GM12878 (cell line): ENCODE measurements around the gene CEP128. TPM values are rescaled to one million over a fixed set of nuclear protein-coding genes. Genes with fewer than 3 reads are reported as not detected.

ENCODE experiments used
- ATAC-seq: fragments of 200-7000 bp; cut with Tn5 transposase; 3 replicates; pipeline ENCODE4 v1.9.1; 2020; ENCODE audit warnings: mild to moderate bottlenecking, moderate library complexity
- BruUV-seq: library from RNA; stranded (reverse); fragments of 400-500 nt; replicated peaks from 2 replicates; lab custom pipeline; 2021; lab: Mats Ljungman, UMichigan
- CTCF ChIA-PET: fragments of 300-600 bp; sonication (Branson Sonifier 250); formaldehyde crosslinking; extraction: SDS; loops from one replicate; lab custom pipeline; 2021; ENCODE audit warnings: inconsistent platforms; lab: Yijun Ruan, JAX
- POLR2A ChIA-PET: fragments of 350-600 bp; formaldehyde crosslinking; extraction: SDS; loops from one replicate; lab custom pipeline; 2021; ENCODE audit warnings: inconsistent platforms; lab: Charles Lee
- RAD21 ChIA-PET: fragments of 300-600 bp; sonication (Branson Sonifier 250); formaldehyde crosslinking; loops from one replicate; lab custom pipeline; 2023; ENCODE audit warnings: antibody characterized with exemption; ENCODE audit not compliant: unreplicated experiment; lab: Charles Lee
- SMC1A ChIA-PET: fragments of 300-600 bp; sonication (Branson Sonifier 250); formaldehyde crosslinking; loops from one replicate; lab custom pipeline; 2023; ENCODE audit not compliant: unreplicated experiment, uncharacterized antibody; lab: Charles Lee
- DNase-seq: peaks from one replicate; pipeline ENCODE4 v3.0.0-alpha.2; 2011; ENCODE audit warnings: low read depth, low spot score
- FAIRE-seq: peaks from 3 replicates; lab custom pipeline; 2011; peaks lifted over from hg19 to GRCh38; lab: Jason Lieb, UNC
- H2AFZ ChIP-seq: 2 replicates; pipeline ENCODE4 v1.6.0; 2011; ENCODE audit warnings: low read depth, low read length, control low read depth; ENCODE audit not compliant: control insufficient read depth
- H3K27ac ChIP-seq: 2 replicates; pipeline ENCODE4 v1.5.1; 2011; ENCODE audit warnings: control low read depth; ENCODE audit not compliant: control insufficient read depth, insufficient read depth
- H3K27me3 ChIP-seq, 2 experiments: replicated peaks in 1 of 2; 2 replicates each; pipeline versions ENCODE4 v1.6.0 to v1.6.1; 2011; ENCODE audit warnings: low read length in 1 of 2; ENCODE audit not compliant: control insufficient read depth in 2 of 2, insufficient read depth in 2 of 2
- H3K36me3 ChIP-seq, 2 experiments: 2 replicates each; pipeline ENCODE4 v1.5.1; 2011; ENCODE audit warnings: low read length in 1 of 2; ENCODE audit not compliant: control insufficient read depth in 2 of 2, insufficient read depth in 2 of 2
- H3K4me1 ChIP-seq: 2 replicates; pipeline ENCODE4 v1.6.1; 2011; ENCODE audit warnings: mild to moderate bottlenecking, low read length, moderate library complexity, mixed read lengths; ENCODE audit not compliant: control insufficient read depth, insufficient read depth
- H3K4me2 ChIP-seq: 2 replicates; pipeline ENCODE4 v1.6.0; 2011; ENCODE audit warnings: control low read depth; ENCODE audit not compliant: control insufficient read depth, insufficient read depth
- H3K4me3 ChIP-seq: fragments of 200-600 bp; sonication (generic); 2 replicates; pipeline ENCODE4 v1.5.1; 2016
- H3K79me2 ChIP-seq: 2 replicates; pipeline ENCODE4 v1.6.0; 2011; ENCODE audit warnings: low read length; ENCODE audit not compliant: control insufficient read depth, insufficient read depth
- H3K9ac ChIP-seq: 2 replicates; pipeline ENCODE4 v1.8.0; 2011; ENCODE audit warnings: low read length, control low read depth, mixed read lengths; ENCODE audit not compliant: control insufficient read depth, insufficient read depth
- H3K9me3 ChIP-seq: replicated peaks from 3 replicates; pipeline ENCODE4 v1.5.1; 2011; ENCODE audit warnings: mild to moderate bottlenecking, low read length; ENCODE audit not compliant: control insufficient read depth, insufficient read depth
- H4K20me1 ChIP-seq: 2 replicates; pipeline ENCODE4 v1.6.0; 2011; ENCODE audit not compliant: control insufficient read depth, insufficient read depth
- CBX5 ChIP-seq: sonication (generic); IDR thresholded peaks from 2 replicates; pipeline ENCODE4 v1.6.1; 2016; ENCODE audit warnings: low read depth, moderate library complexity, mild to moderate bottlenecking, inconsistent platforms
- E4F1 ChIP-seq: fragments of 450-650 bp; IDR thresholded peaks from 2 replicates; pipeline ENCODE4 v1.6.1; 2018; ENCODE audit warnings: borderline replicate concordance, mild to moderate bottlenecking; ENCODE audit not compliant: partially characterized antibody
- MYC ChIP-seq: IDR thresholded peaks from 2 replicates; pipeline ENCODE4 v1.6.1; 2011; ENCODE audit warnings: mild to moderate bottlenecking, low read length, moderate library complexity, inconsistent platforms; ENCODE audit not compliant: insufficient read depth, insufficient replicate concordance, insufficient read length, severe bottlenecking
- ZBTB40 ChIP-seq: fragments of 450-650 bp; IDR thresholded peaks from 2 replicates; pipeline ENCODE4 v1.6.1; 2016; ENCODE audit warnings: mild to moderate bottlenecking, moderate library complexity, borderline replicate concordance
- WGBS: methylation state at CpG from one replicate; pipeline ENCODE4 v1.1.6; 2016; ENCODE audit warnings: low lambda C conversion rate; ENCODE audit not compliant: insufficient replicate concordance, insufficient coverage; ENCODE audit errors: missing lambda C conversion rate; 5-methylcytosine and 5-hydroxymethylcytosine counted together
- in situ Hi-C: fragments of 300-500 bp; cut with MboI; formaldehyde crosslinking; loops from 9 replicates; pipeline ENCODE4 v1.14.3; 2018; ENCODE audit warnings: mixed read lengths
- intact Hi-C: fragments of 100-400 bp; cut with micrococcal nuclease; formaldehyde crosslinking; loops from one replicate; pipeline ENCODE4 v1.14.2; 2022; ENCODE audit not compliant: unreplicated experiment
- polyA plus RNA-seq, 11 experiments: library from polyadenylated mRNA; depleted of rRNA in 4 of 11; unstranded in 6 of 11; stranded (reverse) in 5 of 11; fragments of >200 nt; fragmentation: Nextera tagmentation in 4 of 11; fragmentation: Illumina TruSeq in 1 of 11; extraction: Ambion mirVana in 4 of 11; extraction: Trizol in 1 of 11; gene quantifications; 1 replicate in 1 of 11; 2 replicates in 10 of 11; pipeline versions ENCODE4 v1.2.1 to v1.2.3, GENCODE V29; 2011 to 2016; ENCODE audit warnings: inconsistent platforms in 2 of 11, missing spikeins in 2 of 11, low read depth in 1 of 11
- total RNA-seq, 4 experiments: library from RNA; depleted of rRNA in 3 of 4; stranded (reverse); fragments of >200 nt in 3 of 4; fragmentation: Illumina TruSeq in 1 of 4; extraction: Trizol in 1 of 4; gene quantifications; 2 replicates each; pipeline versions ENCODE4 v1.2.1 to v1.2.3, GENCODE V29; 2013 to 2021

The CEP128 gene
- total and polyA plus RNA-seq, 10 of the 15 experiments (the other 5 are each of a cell fraction or from before 2014, with no cell fraction given): 1.1 to 6.7 (median 3.4) TPM

- no peak overlapping the region for H3K9ac ChIP-seq
- 43% methylated on average over 2 of the region's 2 CpGs for WGBS
- TF ChIP-seq MYC: no peak
- TF ChIP-seq CBX5: no peak
- TF ChIP-seq E4F1: no peak
- TF ChIP-seq ZBTB40: no peak
- TF ChIP-seq, all 136 proteins: peak for 0
- Histone ChIP-seq H3K79me2 (no peaks in the 10 kb centered on the region), H3K27ac (no peak overlapping the region), H3K4me3 (no peak overlapping the region), H2AFZ (no peak overlapping the region), H4K20me1 (no peaks in the 10 kb centered on the region), H3K4me2 (no peak overlapping the region), H3K27me3 (peaks cover 0 to 5% of the 10 kb centered on the region in 2 experiments; a peak in 2 of 4 replicates), H3K9me3 (no peaks in the 10 kb centered on the region), H3K36me3 (no peaks in the 10 kb centered on the region), H3K4me1 (peaks cover 18% of the 10 kb centered on the region)
- CTCF ChIA-PET: interaction anchor here (0.7 to 11.6 kb wide), 12 partner anchors 13 to 499 kb away, joined by 3 to 178 read pairs (median 4); partner anchors contain the start of gene CEP128
- intact Hi-C loops: no loop called here
- no peak for ATAC-seq
- POLR2A ChIA-PET: interaction anchor here (1.0 kb wide), 1 partner anchor 31 kb away, joined by 3 read pairs; no protein-coding TSS in a partner anchor
- FAIRE-seq: no peak
- RAD21 ChIA-PET: interaction anchor here (1.4 to 6.9 kb wide), 2 partner anchors 32 to 214 kb away, joined by 4 to 64 read pairs; no protein-coding TSS in a partner anchor
- BruUV-seq: no TSS peak
- in situ Hi-C loops: loop anchor here (5.0 kb wide), 2 partner anchors 206 to 511 kb away; no protein-coding TSS in a partner anchor
- DNase-seq: no peak
- SMC1A ChIA-PET: interaction anchor here (0.6 to 3.3 kb wide), 5 partner anchors 19 to 214 kb away, joined by 3 to 55 read pairs (median 3); no protein-coding TSS in a partner anchor
Observed at GRCh38 chr14:80956102-80956501, 14.6 kb upstream of the CEP128 start.
